HepG2 (cell line): ENCODE data around the gene DTNB. TPM values are rescaled to one million over a fixed set of nuclear protein-coding genes. Genes with fewer than 3 reads are reported as not detected.

Experiments
- ATAC-seq: fragments of 200-7000 bp; cut with Tn5 transposase; 3 replicates; pipeline ENCODE4 v1.9.1; 2020; ENCODE audit warnings: mild to moderate bottlenecking, moderate library complexity
- Bru-seq: library from RNA; stranded (reverse); fragments of 400-500 nt; gene quantifications from one replicate; lab custom pipeline; 2021; lab: Mats Ljungman, UMichigan
- BruChase-seq, 2 experiments: library from RNA; stranded (reverse); fragments of 400-500 nt; gene quantifications; one replicate each; lab custom pipeline; 2021; lab: Mats Ljungman, UMichigan
- BruUV-seq: library from RNA; stranded (reverse); fragments of 400-500 nt; replicated peaks from 2 replicates; lab custom pipeline; 2021; lab: Mats Ljungman, UMichigan
- CTCF ChIA-PET: fragments of 300-600 bp; formaldehyde crosslinking; extraction: SDS; loops from one replicate; lab custom pipeline; 2021; ENCODE audit warnings: low total read pairs, inconsistent platforms, low intra/inter-chr PET ratio; lab: Yijun Ruan, JAX
- POLR2A ChIA-PET: fragments of 350-600 bp; sonication (Branson Sonifier 250); formaldehyde crosslinking; loops from one replicate; lab custom pipeline; 2020; ENCODE audit warnings: antibody characterized with exemption, inconsistent platforms; lab: Yijun Ruan, JAX
- DNase-seq: peaks from one replicate; pipeline ENCODE4 v3.0.0-alpha.2; 2015; ENCODE audit warnings: low spot score
- FAIRE-seq: peaks from 3 replicates; lab custom pipeline; 2011; peaks lifted over from hg19 to GRCh38; lab: Jason Lieb, UNC
- H2AFZ ChIP-seq: one replicate; pipeline ENCODE4 v1.6.1; 2011; ENCODE audit warnings: low read length, inconsistent platforms
- H3K27ac ChIP-seq: fragments of 300-600 bp; 3 replicates; pipeline ENCODE4 v1.8.0; 2011; ENCODE audit warnings: mixed run types, mild to moderate bottlenecking, mixed read lengths, low read length, inconsistent platforms; ENCODE audit not compliant: insufficient read depth; ENCODE audit errors: extremely low read length
- H3K27me3 ChIP-seq, 2 experiments: fragments of 200-600 bp in 1 of 2; 2 replicates in 1 of 2; 3 replicates in 1 of 2; pipeline versions ENCODE4 v1.6.0 to v1.8.0; 2011; ENCODE audit warnings: low read length in 2 of 2, mild to moderate bottlenecking in 2 of 2, moderate library complexity in 2 of 2, inconsistent platforms in 1 of 2; ENCODE audit not compliant: insufficient read depth in 2 of 2, control insufficient read depth in 1 of 2
- H3K36me3 ChIP-seq, 2 experiments: fragments of 200-600 bp in 1 of 2; replicated peaks in 1 of 2; 2 replicates in 1 of 2; 3 replicates in 1 of 2; pipeline versions ENCODE4 v1.5.1 to v1.8.0; 2011; ENCODE audit warnings: low read length in 2 of 2, inconsistent platforms in 1 of 2; ENCODE audit not compliant: insufficient read depth in 2 of 2, control insufficient read depth in 1 of 2
- H3K4me1 ChIP-seq: 2 replicates; pipeline ENCODE4 v1.5.1; 2012; ENCODE audit warnings: low read length, inconsistent platforms; ENCODE audit not compliant: insufficient read depth
- H3K4me2 ChIP-seq: 2 replicates; pipeline ENCODE4 v1.6.0; 2011; ENCODE audit warnings: low read depth, low read length, inconsistent platforms
- H3K4me3 ChIP-seq, 3 experiments: fragments of 200-600 bp in 1 of 3; sonication (generic), shearing (Covaris generic) in 1 of 3; replicated peaks in 1 of 3; 2 replicates each; pipeline ENCODE4 v1.5.1; 2011 to 2016; ENCODE audit warnings: low read length in 3 of 3, inconsistent platforms in 2 of 3, low read depth in 2 of 3, mild to moderate bottlenecking in 2 of 3, control low read depth in 1 of 3, mixed read lengths in 1 of 3; ENCODE audit not compliant: insufficient read depth in 1 of 3
- H3K79me2 ChIP-seq: one replicate; pipeline ENCODE4 v1.6.1; 2011; ENCODE audit warnings: low read length, inconsistent platforms; ENCODE audit not compliant: insufficient read depth
- H3K9ac ChIP-seq: 2 replicates; pipeline ENCODE4 v1.6.0; 2011; ENCODE audit warnings: mild to moderate bottlenecking, low read depth, low read length, inconsistent platforms; ENCODE audit not compliant: insufficient read depth
- H3K9me3 ChIP-seq: 2 replicates; pipeline ENCODE4 v1.5.1; 2012; ENCODE audit warnings: mild to moderate bottlenecking, low read length
- H4K20me1 ChIP-seq: 2 replicates; pipeline ENCODE4 v1.6.0; 2011; ENCODE audit warnings: inconsistent platforms, mild to moderate bottlenecking, low read length, moderate library complexity; ENCODE audit not compliant: insufficient read depth
- GTF3A ChIP-seq: sonication (generic); formaldehyde crosslinking; conservative IDR thresholded peaks from 2 replicates; pipeline ENCODE4 v1.4.0; 2020; ENCODE audit warnings: mild to moderate bottlenecking, missing genetic modification reagents
- PRPF4 ChIP-seq: fragments of 200-400 bp; formaldehyde crosslinking; IDR thresholded peaks from 2 replicates; pipeline ENCODE4 v1.6.1; 2016; ENCODE audit warnings: low read length, low read depth; ENCODE audit not compliant: poor library complexity, severe bottlenecking
- SIN3B ChIP-seq: fragments of 150-350 bp; IDR thresholded peaks from 2 replicates; pipeline ENCODE4 v1.6.1; 2014; ENCODE audit warnings: low read length
- SMAD9 ChIP-seq: sonication (generic); formaldehyde crosslinking; IDR thresholded peaks from 2 replicates; pipeline ENCODE4 v1.5.1; 2020; ENCODE audit warnings: mild to moderate bottlenecking, missing genetic modification reagents
- SNAI1 ChIP-seq: sonication (generic); formaldehyde crosslinking; IDR thresholded peaks from 2 replicates; pipeline ENCODE4 v1.5.0; 2020; ENCODE audit warnings: mild to moderate bottlenecking, missing genetic modification reagents, borderline replicate concordance
- ZFYVE20 ChIP-seq: sonication (generic); formaldehyde crosslinking; IDR thresholded peaks from 2 replicates; pipeline ENCODE4 v1.8.0; 2023; ENCODE audit warnings: low read depth, mild to moderate bottlenecking, moderate library complexity, missing genetic modification reagents, borderline replicate concordance
- ZNF33A ChIP-seq: sonication (generic); formaldehyde crosslinking; IDR thresholded peaks from 2 replicates; pipeline ENCODE4 v1.5.1; 2020; ENCODE audit warnings: missing genetic modification reagents, mild to moderate bottlenecking, moderate library complexity, borderline replicate concordance
- WGBS: methylation state at CpG from one replicate; pipeline ENCODE4 v1.1.6; 2017; ENCODE audit warnings: low lambda C conversion rate; 5-methylcytosine and 5-hydroxymethylcytosine counted together
- in situ Hi-C: cut with HindIII; loops from 2 replicates; pipeline ENCODE4 v1.10.0; 2017; ENCODE audit warnings: low pct_unique_long_range_greater_than_20kb; ENCODE audit not compliant: extremely low pct_ligation_motif_present
- intact Hi-C: fragments of 100-400 bp; cut with micrococcal nuclease; formaldehyde crosslinking; loops from one replicate; pipeline ENCODE4 v1.10.0; 2022; ENCODE audit not compliant: unreplicated experiment
- long read RNA-seq, 2 experiments: library from RNA in 1 of 2; library from polyadenylated mRNA in 1 of 2; stranded (forward) in 1 of 2; unstranded in 1 of 2; transcript quantifications; one replicate each; pipeline ENCODE4 v2.0.0, GENCODE V29; 2019 to 2022
- polyA minus RNA-seq, 3 experiments: library from RNA; depleted of rRNA, polyadenylated mRNA; stranded (reverse); fragments of >200 nt; gene quantifications; 2 replicates each; pipeline ENCODE4 v1.2.3, GENCODE V29; 2011; ENCODE audit warnings: low replicate concordance in 1 of 3
- polyA plus RNA-seq, 8 experiments: library from polyadenylated mRNA; depleted of rRNA in 3 of 8; stranded (reverse) in 7 of 8; unstranded in 1 of 8; fragments of >200 nt; fragmentation: Illumina TruSeq in 4 of 8; extraction: Trizol in 4 of 8; gene quantifications; 2 replicates each; pipeline versions ENCODE4 v1.2.1 to v1.2.3, GENCODE V29; 2011 to 2016; ENCODE audit warnings: low read depth in 4 of 8, missing spikeins in 1 of 8, mixed read lengths in 1 of 8; ENCODE audit not compliant: insufficient read depth in 1 of 8
- total RNA-seq, 5 experiments: library from RNA; depleted of rRNA; stranded (reverse); fragments of >200 nt; fragmentation: Illumina TruSeq; extraction: Trizol; gene quantifications; 2 replicates each; pipeline ENCODE4 v1.2.3, GENCODE V29; 2016; ENCODE audit warnings: low read depth in 1 of 5
- TF ChIP-seq, protein P1 (sequence below), 2 experiments: sonication (generic) in 1 of 2; formaldehyde crosslinking in 1 of 2; IDR thresholded peaks; 2 replicates each; pipeline versions ENCODE4 v1.4.0 to v1.6.1; 2018 to 2020; ENCODE audit warnings: missing genetic modification reagents in 2 of 2, borderline replicate concordance in 1 of 2, low read depth in 1 of 2, mild to moderate bottlenecking in 1 of 2, missing biosample characterization in 1 of 2
- TF ChIP-seq, protein P2 (sequence below): sonication (generic); formaldehyde crosslinking; IDR thresholded peaks from 2 replicates; pipeline ENCODE4 v1.5.0; 2020; ENCODE audit warnings: missing genetic modification reagents
- TF ChIP-seq, protein P3 (sequence below), 2 experiments: sonication (generic) in 1 of 2; formaldehyde crosslinking in 1 of 2; IDR thresholded peaks; 2 replicates each; pipeline versions ENCODE4 v1.5.1 to v1.6.1; 2011 to 2020; ENCODE audit warnings: borderline replicate concordance in 1 of 2, low read depth in 1 of 2, low read length in 1 of 2, mild to moderate bottlenecking in 1 of 2, missing genetic modification reagents in 1 of 2, moderate library complexity in 1 of 2

Gene DTNB
- total RNA-seq (2016; rRNA removed; fragmentation: Illumina TruSeq; extraction: Trizol) (13.7 and 14.4 TPM in 2 replicates), polyA plus RNA-seq (2011; rRNA removed) (21.7 and 23.9 TPM in 2 replicates), polyA minus RNA-seq (2011; rRNA and poly(A)+ RNA removed; ENCODE audit: low replicate concordance) (26.2 and 31.7 TPM in 2 replicates), Bru-seq, nascent RNA (percentile 56 among the genes with signal in this experiment), BruChase-seq, experiment 1, labeled RNA remaining after a 6-hour chase (percentile 48 among the genes with signal in this experiment), BruChase-seq, experiment 2, labeled RNA remaining after a 2-hour chase (percentile 58 among the genes with signal in this experiment)
- 28.9 and 34.5 TPM in 2 replicates for total RNA-seq (2016; cell fraction: cytosol; rRNA removed; fragmentation: Illumina TruSeq; extraction: Trizol; ENCODE audit: low read depth)
- 13.7 and 14.4 TPM in 2 replicates for total RNA-seq (2016; cell fraction: insoluble cytoplasmic fraction; rRNA removed; fragmentation: Illumina TruSeq; extraction: Trizol)
- total RNA-seq (2016; cell fraction: membrane; rRNA removed; fragmentation: Illumina TruSeq; extraction: Trizol) = 30.4 and 34.2 TPM in 2 replicates
- total RNA-seq (2016; cell fraction: nucleus; rRNA removed; fragmentation: Illumina TruSeq; extraction: Trizol) = 19.0 and 20.2 TPM in 2 replicates
- 10.9 and 12.5 TPM in 2 replicates for polyA plus RNA-seq (2011; cell fraction: cytosol; rRNA removed)
- polyA plus RNA-seq (2011; cell fraction: nucleus; rRNA removed) = 20.1 and 22.6 TPM in 2 replicates
- polyA plus RNA-seq (2012) = 9.6 and 10.4 TPM in 2 replicates
- polyA plus RNA-seq (2016; cell fraction: cytosol; fragmentation: Illumina TruSeq; extraction: Trizol; ENCODE audit: low read depth) = 26.8 and 31.6 TPM in 2 replicates
- polyA plus RNA-seq (2016; cell fraction: insoluble cytoplasmic fraction; fragmentation: Illumina TruSeq; extraction: Trizol; ENCODE audit: low read depth) = 13.2 and 14.8 TPM in 2 replicates
- 33.3 and 36.1 TPM in 2 replicates for polyA plus RNA-seq (2016; cell fraction: membrane; fragmentation: Illumina TruSeq; extraction: Trizol; ENCODE audit: low read depth)
- 18.4 and 20.4 TPM in 2 replicates for polyA plus RNA-seq (2016; cell fraction: nucleus; fragmentation: Illumina TruSeq; extraction: Trizol; ENCODE audit: insufficient read depth, low read depth)
- 10.5 and 13.8 TPM in 2 replicates for polyA minus RNA-seq (2011; cell fraction: cytosol; rRNA and poly(A)+ RNA removed)
- 41.6 and 48.1 TPM in 2 replicates for polyA minus RNA-seq (2011; cell fraction: nucleus; rRNA and poly(A)+ RNA removed)
- long read RNA-seq, experiment 1, partial matches to known transcripts = 3 of 29 reads
- long read RNA-seq, experiment 1, other reads (novel, unspliced or antisense) = 24 of 29 reads
- long read RNA-seq, experiment 2, partial matches to known transcripts = 6 of 23 reads
- long read RNA-seq, experiment 2, other reads (novel, unspliced or antisense) = 17 of 23 reads

DNA sequence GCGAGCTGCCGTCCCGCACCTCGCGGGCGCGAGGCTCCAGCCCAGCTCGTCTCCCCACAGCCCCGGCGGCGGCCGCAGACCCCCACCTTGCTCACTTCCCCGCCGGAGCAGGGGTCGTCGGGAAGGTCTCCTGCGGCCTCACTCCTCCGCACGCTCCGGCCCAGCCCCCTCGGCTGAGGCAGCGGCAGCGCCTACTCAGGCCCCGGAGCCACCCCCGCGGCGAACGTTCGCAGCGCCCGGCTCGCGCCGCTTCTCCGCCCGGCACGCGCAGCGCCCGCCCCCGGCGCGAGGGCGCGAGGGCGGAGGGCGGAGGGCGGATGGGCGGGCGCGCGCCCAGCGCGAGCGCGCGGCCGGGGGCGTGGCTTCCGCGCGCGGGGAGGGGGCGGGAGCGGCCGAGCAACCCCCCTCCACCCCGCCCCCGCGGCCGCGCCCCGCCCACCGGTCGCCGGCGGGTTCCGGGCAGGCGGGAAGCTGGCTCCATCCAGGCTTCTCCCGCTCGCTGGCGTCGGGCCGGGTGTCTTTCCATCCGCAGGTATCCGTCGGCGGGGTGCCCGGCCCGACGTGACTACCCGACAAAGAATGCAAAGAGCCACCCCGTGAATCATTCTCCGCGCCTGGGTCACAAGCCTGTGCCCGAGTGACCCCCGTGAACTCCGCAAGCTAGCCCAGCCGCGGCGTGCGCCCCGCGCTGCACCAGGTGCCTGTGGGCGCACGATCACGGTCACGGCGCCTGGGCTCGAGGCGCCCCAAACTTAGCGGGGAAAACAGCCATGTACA, at the start of gene DTNB:
DTNB (minus strand) TSS at position 278 of the 777 bp plus-strand sequence. CDS start 20,917 bp downstream, outside the sequence.
- Histone ChIP-seq H3K4me1 (peaks cover 19% of the 10 kb centered on the region), H3K27ac (peak within 1 kb of the TSS; percentile 58), H3K27me3 (0 out of 5 replicates have a peak, but pooled peaks cover 0 to 4% of the 10 kb centered on the region in 2 experiments), H3K79me2 (peaks cover 14% of the 10 kb centered on the region), H3K9me3 (no peaks in the 10 kb centered on the region), H3K4me3 (peak within 1 kb of the TSS; percentile 74 to 92 (median 89)), H3K4me2 (peak within 1 kb of the TSS; percentile 99), H4K20me1 (no peaks in the 10 kb centered on the region), H3K9ac (peak within 1 kb of the TSS; percentile 71), H2AFZ (peak within 1 kb of the TSS; percentile 86), H3K36me3 (no peaks in the 10 kb centered on the region)
- peak; percentile 31 for DNase-seq
- ATAC-seq = peak; percentile 79
- POLR2A ChIA-PET = interaction anchor here (0.6 to 1.6 kb wide), 5 partner anchors 12 to 421 kb away, joined by 3 to 4 read pairs (median 3); partner anchors contain the start of gene ASXL2
- in situ Hi-C loops = no loop called here
- FAIRE-seq = no peak
- no TSS peak for BruUV-seq
- intact Hi-C loops = no loop called here
- 16% methylated on average over 54 of the region's 111 CpGs for WGBS
- CTCF ChIA-PET = no interaction called here
- TF ChIP-seq SMAD9 (CRISPR knock-in tag) = 0 out of 2 replicates have a peak, but pooled peaks have one; percentile 53
- no peak for TF ChIP-seq GTF3A (CRISPR knock-in tag)
- TF ChIP-seq SIN3B = no peak
- no peak for TF ChIP-seq ZNF33A
- TF ChIP-seq, protein P1, sequence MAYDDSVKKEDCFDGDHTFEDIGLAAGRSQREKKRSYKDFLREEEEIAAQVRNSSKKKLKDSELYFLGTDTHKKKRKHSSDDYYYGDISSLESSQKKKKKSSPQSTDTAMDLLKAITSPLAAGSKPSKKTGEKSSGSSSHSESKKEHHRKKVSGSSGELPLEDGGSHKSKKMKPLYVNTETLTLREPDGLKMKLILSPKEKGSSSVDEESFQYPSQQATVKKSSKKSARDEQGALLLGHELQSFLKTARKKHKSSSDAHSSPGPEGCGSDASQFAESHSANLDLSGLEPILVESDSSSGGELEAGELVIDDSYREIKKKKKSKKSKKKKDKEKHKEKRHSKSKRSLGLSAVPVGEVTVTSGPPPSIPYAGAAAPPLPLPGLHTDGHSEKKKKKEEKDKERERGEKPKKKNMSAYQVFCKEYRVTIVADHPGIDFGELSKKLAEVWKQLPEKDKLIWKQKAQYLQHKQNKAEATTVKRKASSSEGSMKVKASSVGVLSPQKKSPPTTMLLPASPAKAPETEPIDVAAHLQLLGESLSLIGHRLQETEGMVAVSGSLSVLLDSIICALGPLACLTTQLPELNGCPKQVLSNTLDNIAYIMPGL (CRISPR knock-in tag; IDR thresholded peaks at IDR 0.05; ENCODE audit: borderline replicate concordance in 1 of 2, low read depth in 1 of 2) = no peak; a peak in 1 of 4 replicates
- peak; percentile 39; the same call in 1 of the 2 replicates for TF ChIP-seq ZFYVE20
- TF ChIP-seq PRPF4 = no peak
- TF ChIP-seq SNAI1 (CRISPR knock-in tag) = no peak
- TF ChIP-seq, protein P2, sequence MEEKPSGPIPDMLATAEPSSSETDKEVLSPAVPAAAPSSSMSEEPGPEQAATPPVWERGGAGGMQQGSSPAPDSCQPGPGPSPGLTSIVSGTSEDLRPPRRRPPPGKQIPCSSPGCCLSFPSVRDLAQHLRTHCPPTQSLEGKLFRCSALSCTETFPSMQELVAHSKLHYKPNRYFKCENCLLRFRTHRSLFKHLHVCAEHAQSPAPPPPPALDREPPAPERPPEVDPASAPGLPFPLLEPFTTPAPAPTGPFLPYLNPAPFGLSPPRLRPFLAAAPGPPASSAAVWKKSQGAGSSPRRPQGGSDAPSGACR (CRISPR knock-in tag) = no peak
- TF ChIP-seq, protein P3, sequence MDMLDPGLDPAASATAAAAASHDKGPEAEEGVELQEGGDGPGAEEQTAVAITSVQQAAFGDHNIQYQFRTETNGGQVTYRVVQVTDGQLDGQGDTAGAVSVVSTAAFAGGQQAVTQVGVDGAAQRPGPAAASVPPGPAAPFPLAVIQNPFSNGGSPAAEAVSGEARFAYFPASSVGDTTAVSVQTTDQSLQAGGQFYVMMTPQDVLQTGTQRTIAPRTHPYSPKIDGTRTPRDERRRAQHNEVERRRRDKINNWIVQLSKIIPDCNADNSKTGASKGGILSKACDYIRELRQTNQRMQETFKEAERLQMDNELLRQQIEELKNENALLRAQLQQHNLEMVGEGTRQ (IDR thresholded peaks at IDR 0.05; ENCODE audit: low read depth, low read length) = no peak
- TF ChIP-seq, protein P3 (CRISPR knock-in tag; IDR thresholded peaks at IDR 0.05; ENCODE audit: borderline replicate concordance) = no peak
